Measurements from ENCODE around the gene SETD7. TPM values are rescaled to one million over a fixed set of nuclear protein-coding genes. Genes with fewer than 3 reads are reported as not detected.

Gene SETD7
- total and polyA plus RNA-seq, 4 donors, result 30.3 to 82.4 (median 58.8) TPM

GRCh38 chr4:139596684-139597279 is 40.8 kb upstream of the SETD7 start:
- H3K4me1 ChIP-seq (ENCODE audit: control insufficient read depth in 1 of 2, insufficient read depth in 2 of 2, low read length in 2 of 2), result no peaks in the 10 kb centered on the region
- DNase-seq (no peak), ATAC-seq (ENCODE audit: low FRiP score) (no peak)
- no peaks in the 10 kb centered on the region for H3K9me3 ChIP-seq (ENCODE audit: control insufficient read depth, low read length)
- H3K36me3 ChIP-seq (ENCODE audit: control insufficient read depth in 1 of 2, insufficient read depth in 2 of 2, low read length in 1 of 2), result no peaks in the 10 kb centered on the region
- intact Hi-C loops (cut with DNase I), result no loop called here
- WGBS, 2 donors, result 73 to 79% methylated on average over 4 of the region's 4 CpGs
- no peak overlapping the region for H3K4me3 ChIP-seq (ENCODE audit: low read length in 2 of 2)
- H3K27ac ChIP-seq (ENCODE audit: low read depth in 1 of 2, low read length in 2 of 2), result no peak overlapping the region
- no peaks in the 10 kb centered on the region for H3K27me3 ChIP-seq (ENCODE audit: control insufficient read depth in 1 of 2, insufficient read depth in 2 of 2, low read length in 1 of 2)

DNA sequence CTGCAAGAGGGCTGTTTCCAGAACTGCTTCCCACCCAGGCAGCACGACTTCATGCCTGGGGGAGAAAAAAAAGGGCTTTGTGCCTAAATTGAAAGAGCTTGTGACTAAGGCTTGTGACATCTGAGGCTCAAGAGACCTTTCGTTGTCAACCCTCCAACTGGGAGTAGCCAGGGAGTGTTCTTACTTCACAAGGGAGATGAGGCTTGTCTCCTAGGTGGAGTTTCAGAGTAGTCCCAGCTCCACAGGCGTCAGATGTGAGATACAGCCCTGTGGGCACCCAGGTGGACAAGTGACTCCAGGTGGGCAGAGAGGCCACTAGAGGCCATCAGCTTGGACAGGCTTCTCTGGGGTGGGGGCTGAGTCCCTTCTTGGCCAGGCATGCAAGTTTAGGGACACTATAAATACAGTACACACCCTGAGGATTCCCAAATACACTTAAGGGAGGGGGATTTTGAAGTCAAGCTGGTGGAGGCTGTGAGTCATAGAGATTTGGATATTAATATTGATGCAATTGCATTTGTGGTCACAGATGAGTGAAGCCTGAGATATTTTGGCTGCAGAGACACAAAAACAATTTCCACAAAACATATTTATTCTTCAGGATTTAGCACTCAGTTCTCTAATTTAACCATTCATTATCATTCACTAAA is 40.1 kb upstream of the SETD7 start:
- Histone ChIP-seq H3K4me3 (ENCODE audit: low read length in 2 of 2) (no peak overlapping the region), H3K4me1 (ENCODE audit: control insufficient read depth in 1 of 2, insufficient read depth in 2 of 2, low read length in 2 of 2) (no peaks in the 10 kb centered on the region), H3K9me3 (ENCODE audit: control insufficient read depth, low read length) (no peaks in the 10 kb centered on the region), H3K27me3 (ENCODE audit: control insufficient read depth in 1 of 2, insufficient read depth in 2 of 2, low read length in 1 of 2) (no peaks in the 10 kb centered on the region), H3K27ac (ENCODE audit: low read depth in 1 of 2, low read length in 2 of 2) (no peak overlapping the region), H3K36me3 (ENCODE audit: control insufficient read depth in 1 of 2, insufficient read depth in 2 of 2, low read length in 1 of 2) (no peaks in the 10 kb centered on the region)
- intact Hi-C loops (cut with DNase I), result no loop called here
- ATAC-seq (ENCODE audit: low FRiP score) (no peak), DNase-seq (no peak)
- 56 to 61% methylated on average over 3 of the region's 3 CpGs for WGBS, 2 donors

DNA sequence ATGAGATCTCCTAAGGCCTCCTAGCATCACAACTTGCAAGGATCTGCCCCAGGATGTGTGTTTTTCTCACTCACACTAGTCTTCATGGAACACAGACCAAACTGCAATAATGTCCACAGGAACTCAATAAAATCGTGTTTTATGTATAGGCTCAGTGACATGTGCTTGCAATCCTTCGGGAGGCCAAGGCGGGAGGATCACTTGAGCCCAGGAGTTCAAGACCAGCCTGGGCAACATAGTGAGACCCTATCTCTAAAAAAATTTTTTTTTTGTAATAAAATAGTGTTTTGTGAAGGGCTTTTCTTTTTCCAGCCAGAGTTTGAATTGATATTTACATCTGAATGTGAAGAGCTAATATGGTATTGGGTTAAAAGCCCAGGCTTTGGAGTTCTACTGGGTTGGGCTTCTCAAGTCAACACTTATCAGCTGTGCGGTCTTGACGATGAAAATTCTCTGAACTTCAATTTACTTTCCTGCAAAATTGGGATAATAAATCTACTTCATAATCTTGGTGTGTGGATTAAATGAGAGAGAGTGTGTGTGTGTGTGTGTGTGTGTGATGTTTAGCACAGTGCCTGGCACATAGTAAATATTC is 38.7 kb upstream of the SETD7 start:
- H3K27ac ChIP-seq (ENCODE audit: low read depth in 1 of 2, low read length in 2 of 2), result no peak overlapping the region
- intact Hi-C loops (cut with DNase I), result no loop called here
- no peaks in the 10 kb centered on the region for H3K9me3 ChIP-seq (ENCODE audit: control insufficient read depth, low read length)
- ATAC-seq (ENCODE audit: low FRiP score), result no peak
- no peak overlapping the region for H3K4me3 ChIP-seq (ENCODE audit: low read length in 2 of 2)
- no peak for DNase-seq
- no peaks in the 10 kb centered on the region for H3K36me3 ChIP-seq (ENCODE audit: control insufficient read depth in 1 of 2, insufficient read depth in 2 of 2, low read length in 1 of 2)
- WGBS, 2 donors, result 90 to 93% methylated on average over 5 of the region's 5 CpGs
- H3K4me1 ChIP-seq (ENCODE audit: control insufficient read depth in 1 of 2, insufficient read depth in 2 of 2, low read length in 2 of 2), result no peaks in the 10 kb centered on the region
- H3K27me3 ChIP-seq (ENCODE audit: control insufficient read depth in 1 of 2, insufficient read depth in 2 of 2, low read length in 1 of 2), result no peaks in the 10 kb centered on the region

GRCh38 chr4:139593091-139593564 is 37.1 kb upstream of the SETD7 start:
- Histone ChIP-seq H3K36me3 (ENCODE audit: control insufficient read depth in 1 of 2, insufficient read depth in 2 of 2, low read length in 1 of 2) (no peaks in the 10 kb centered on the region), H3K9me3 (ENCODE audit: control insufficient read depth, low read length) (no peaks in the 10 kb centered on the region), H3K27me3 (ENCODE audit: control insufficient read depth in 1 of 2, insufficient read depth in 2 of 2, low read length in 1 of 2) (no peaks in the 10 kb centered on the region), H3K4me3 (ENCODE audit: low read length in 2 of 2) (no peak overlapping the region), H3K4me1 (ENCODE audit: control insufficient read depth in 1 of 2, insufficient read depth in 2 of 2, low read length in 2 of 2) (no peaks in the 10 kb centered on the region), H3K27ac (ENCODE audit: low read depth in 1 of 2, low read length in 2 of 2) (no peak overlapping the region)
- DNase-seq (no peak), ATAC-seq (ENCODE audit: low FRiP score) (no peak)
- intact Hi-C loops (cut with DNase I), result no loop called here
- 22 to 29% methylated on average over 4 of the region's 4 CpGs for WGBS, 2 donors

- H3K4me1 ChIP-seq (ENCODE audit: control insufficient read depth in 1 of 2, insufficient read depth in 2 of 2, low read length in 2 of 2), result no peaks in the 10 kb centered on the region
- no peaks in the 10 kb centered on the region for H3K9me3 ChIP-seq (ENCODE audit: control insufficient read depth, low read length)
- intact Hi-C loops (cut with DNase I), result no loop called here
- no peak overlapping the region for H3K4me3 ChIP-seq (ENCODE audit: low read length in 2 of 2)
- H3K27me3 ChIP-seq (ENCODE audit: control insufficient read depth in 1 of 2, insufficient read depth in 2 of 2, low read length in 1 of 2), result no peaks in the 10 kb centered on the region
- WGBS, 2 donors, result 61 to 65% methylated on average over 1 of the region's 1 CpG
- no peak for DNase-seq
- no peaks in the 10 kb centered on the region for H3K36me3 ChIP-seq (ENCODE audit: control insufficient read depth in 1 of 2, insufficient read depth in 2 of 2, low read length in 1 of 2)
- H3K27ac ChIP-seq (ENCODE audit: low read depth in 1 of 2, low read length in 2 of 2), result no peak overlapping the region
- no peak for ATAC-seq (ENCODE audit: low FRiP score)
These were observed 33.5 kb upstream of the SETD7 start for GRCh38 chr4:139589336-139590018.

GRCh38 chr4:139587446-139587845 is 31.4 kb upstream of the SETD7 start:
- ATAC-seq (ENCODE audit: low FRiP score), result no peak
- no peak overlapping the region for H3K27ac ChIP-seq (ENCODE audit: low read depth in 1 of 2, low read length in 2 of 2)
- no peaks in the 10 kb centered on the region for H3K9me3 ChIP-seq (ENCODE audit: control insufficient read depth, low read length)
- intact Hi-C loops (cut with DNase I), result no loop called here
- DNase-seq, result no peak
- no peaks in the 10 kb centered on the region for H3K27me3 ChIP-seq (ENCODE audit: control insufficient read depth in 1 of 2, insufficient read depth in 2 of 2, low read length in 1 of 2)
- no peak overlapping the region for H3K4me3 ChIP-seq (ENCODE audit: low read length in 2 of 2)
- WGBS, 2 donors, result 90 to 95% methylated on average over 4 of the region's 4 CpGs
- no peaks in the 10 kb centered on the region for H3K4me1 ChIP-seq (ENCODE audit: control insufficient read depth in 1 of 2, insufficient read depth in 2 of 2, low read length in 2 of 2)
- H3K36me3 ChIP-seq (ENCODE audit: control insufficient read depth in 1 of 2, insufficient read depth in 2 of 2, low read length in 1 of 2), result no peaks in the 10 kb centered on the region

DNA sequence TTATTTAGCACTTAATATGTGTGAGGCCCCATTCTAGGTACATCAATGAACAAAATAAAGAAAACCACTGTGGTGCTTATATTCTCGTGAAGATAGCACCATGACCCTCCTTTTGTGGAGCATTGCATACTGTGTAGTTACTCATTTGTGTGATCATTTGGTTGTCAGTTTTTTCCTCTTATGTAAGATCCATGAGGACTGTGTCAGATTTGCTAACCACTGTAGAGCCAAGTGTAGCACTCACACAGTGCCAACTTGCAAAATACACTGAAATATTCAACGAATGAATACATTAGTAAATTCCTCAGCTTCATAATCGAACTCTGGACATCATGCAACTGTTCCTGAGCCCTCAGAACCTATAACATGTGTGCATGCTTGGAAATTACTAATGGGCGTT is 29.5 kb upstream of the SETD7 start:
- H3K27me3 ChIP-seq (ENCODE audit: control insufficient read depth in 1 of 2, insufficient read depth in 2 of 2, low read length in 1 of 2), result no peaks in the 10 kb centered on the region
- no peak overlapping the region for H3K27ac ChIP-seq (ENCODE audit: low read depth in 1 of 2, low read length in 2 of 2)
- no peak overlapping the region for H3K4me3 ChIP-seq (ENCODE audit: low read length in 2 of 2)
- ATAC-seq (ENCODE audit: low FRiP score) (no peak), DNase-seq (no peak)
- no peaks in the 10 kb centered on the region for H3K9me3 ChIP-seq (ENCODE audit: control insufficient read depth, low read length)
- intact Hi-C loops (cut with DNase I), result no loop called here
- WGBS, 2 donors, result 70 to 76% methylated on average over 4 of the region's 4 CpGs
- H3K4me1 ChIP-seq (ENCODE audit: control insufficient read depth in 1 of 2, insufficient read depth in 2 of 2, low read length in 2 of 2), result no peaks in the 10 kb centered on the region
- H3K36me3 ChIP-seq (ENCODE audit: control insufficient read depth in 1 of 2, insufficient read depth in 2 of 2, low read length in 1 of 2), result no peaks in the 10 kb centered on the region

GRCh38 chr4:139584784-139585183 is 28.8 kb upstream of the SETD7 start:
- DNase-seq, result no peak
- no peaks in the 10 kb centered on the region for H3K27me3 ChIP-seq (ENCODE audit: control insufficient read depth in 1 of 2, insufficient read depth in 2 of 2, low read length in 1 of 2)
- intact Hi-C loops (cut with DNase I), result no loop called here
- H3K4me3 ChIP-seq (ENCODE audit: low read length in 2 of 2), result no peak overlapping the region
- no peak overlapping the region for H3K27ac ChIP-seq (ENCODE audit: low read depth in 1 of 2, low read length in 2 of 2)
- no peaks in the 10 kb centered on the region for H3K4me1 ChIP-seq (ENCODE audit: control insufficient read depth in 1 of 2, insufficient read depth in 2 of 2, low read length in 2 of 2)
- no peaks in the 10 kb centered on the region for H3K9me3 ChIP-seq (ENCODE audit: control insufficient read depth, low read length)
- 66 to 69% methylated on average over 2 of the region's 2 CpGs for WGBS, 2 donors
- H3K36me3 ChIP-seq (ENCODE audit: control insufficient read depth in 1 of 2, insufficient read depth in 2 of 2, low read length in 1 of 2), result no peaks in the 10 kb centered on the region
- no peak for ATAC-seq (ENCODE audit: low FRiP score)

Measured in aorta (tissue), 5 donors.